Measurements from ENCODE around the gene MYCBP. TPM values are rescaled to one million over a fixed set of nuclear protein-coding genes. Genes with fewer than 3 reads are reported as not detected.

MYCBP gene
- total and polyA plus RNA-seq, 2 of the 8 experiments (the other 6 are each of a cell fraction or from before 2014, with no cell fraction given) = 22.4 to 38.2 TPM

GRCh38 chr1:38826262-38826661 lies 46.9 kb downstream of the MYCBP start (continued):
- no peak for TF ChIP-seq POLR2A (IDR thresholded peaks at IDR 0.05; ENCODE audit: control extremely low read depth in 1 of 2, low read depth in 2 of 2, low read length in 2 of 2)
- TF ChIP-seq ATF3 (IDR thresholded peaks at IDR 0.05; ENCODE audit: insufficient read depth, low read depth, low read length) = no peak
